Activated T-helper 1 cell treated with anti-CD3 and anti-CD28 coated beads, Interleukin-12 subunit alpha, Interleukin-12 subunit beta, Interleukin-2, Interleukin-4 antibody, amounts not matched to agents 30 ng/mL and 10 ng/mL and 1 ng/mL, durations not matched to agents 14 hours and 24 hours and 36 hours (primary cell): ENCODE measurements around the gene PGF. TPM values are rescaled to one million over a fixed set of nuclear protein-coding genes. Genes with fewer than 3 reads are reported as not detected.
A peak's percentile ranks its signal among the peaks of the same experiment; 100 is the strongest.
"Not testable (repeated sequence)": the region's sequence is repeated elsewhere in the genome, so short reads cannot be mapped to it uniquely, and the experiment has no call there.

Experiments used
- DNase-seq: peaks from one replicate; pipeline ENCODE4 v3.0.0; 2021; ENCODE audit warnings: low spot score
- H3K27ac Mint-ChIP-seq: one replicate; pipeline ENCODE4 v1.8.0; 2021; ENCODE audit warnings: mild to moderate bottlenecking, mixed read lengths
- H3K27me3 Mint-ChIP-seq: one replicate; pipeline ENCODE4 v1.8.0; 2022; ENCODE audit warnings: mild to moderate bottlenecking, moderate library complexity, mixed read lengths; ENCODE audit not compliant: insufficient read depth
- H3K36me3 Mint-ChIP-seq: one replicate; pipeline ENCODE4 v1.8.0; 2021; ENCODE audit warnings: low read depth, mixed read lengths
- H3K4me1 Mint-ChIP-seq: one replicate; pipeline ENCODE4 v1.8.0; 2021; ENCODE audit warnings: low read depth, mixed read lengths
- H3K4me3 Mint-ChIP-seq: one replicate; pipeline ENCODE4 v1.8.0; 2021; ENCODE audit warnings: mild to moderate bottlenecking, moderate library complexity, mixed read lengths
- H3K9me3 Mint-ChIP-seq: one replicate; pipeline ENCODE4 v1.8.0; 2021; ENCODE audit warnings: mixed read lengths
- intact Hi-C: fragments of 100-400 bp; cut with micrococcal nuclease; formaldehyde crosslinking; loops from one replicate; pipeline ENCODE4 v1.15.1; 2024
- total RNA-seq: library from RNA; stranded (reverse); gene quantifications from 2 replicates; pipeline ENCODE4 v1.2.3, GENCODE V29; 2022

PGF gene
- total RNA-seq, 1 donor from 2014 or later: 0.41 TPM

DNA sequence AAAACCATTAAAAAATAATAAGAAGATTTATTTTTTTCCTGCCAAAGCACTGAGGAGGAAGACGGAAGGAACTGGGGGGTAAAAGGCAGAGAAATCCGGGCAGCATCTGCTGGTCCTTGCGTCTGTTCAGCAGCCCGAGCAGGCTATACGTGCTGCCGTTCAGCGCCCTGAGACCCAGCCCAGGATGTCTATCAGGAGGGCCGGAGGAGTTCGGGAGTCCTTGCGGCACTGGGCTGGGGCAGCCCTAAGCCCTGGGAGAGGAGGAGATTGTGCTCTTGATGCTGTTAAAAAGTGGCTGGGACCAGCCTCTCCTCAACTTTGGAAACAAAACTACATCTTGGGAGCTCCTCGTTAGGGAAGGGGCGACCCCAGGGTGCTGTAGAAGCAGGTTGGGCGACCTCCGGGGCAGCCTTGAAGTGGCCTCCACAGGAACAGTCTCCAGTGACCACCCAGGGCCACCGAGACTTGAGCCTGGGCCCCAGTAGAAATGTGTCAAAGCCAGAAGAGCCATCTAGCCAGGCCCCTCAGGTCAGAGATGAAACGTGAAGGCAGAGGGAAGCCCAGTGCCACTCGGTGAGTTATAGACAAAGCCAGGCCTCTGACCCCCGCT is 14.3 kb downstream of the PGF start:
- Mint-ChIP-seq H3K36me3 (peaks cover 1% of the 10 kb centered on the region), H3K27me3 (no peaks in the 10 kb centered on the region), H3K27ac (peak overlapping the region; percentile 89), H3K4me1 (peaks cover 63% of the 10 kb centered on the region), H3K4me3 (peak overlapping the region; percentile 79), H3K9me3 (peaks cover 13% of the 10 kb centered on the region)
- intact Hi-C loops: loop anchor here (2.0 to 5.0 kb wide), 2 partner anchors 18 to 126 kb away; partner anchors contain the start of genes RPS6KL1 and ZC2HC1C
- no peak for DNase-seq

DNA sequence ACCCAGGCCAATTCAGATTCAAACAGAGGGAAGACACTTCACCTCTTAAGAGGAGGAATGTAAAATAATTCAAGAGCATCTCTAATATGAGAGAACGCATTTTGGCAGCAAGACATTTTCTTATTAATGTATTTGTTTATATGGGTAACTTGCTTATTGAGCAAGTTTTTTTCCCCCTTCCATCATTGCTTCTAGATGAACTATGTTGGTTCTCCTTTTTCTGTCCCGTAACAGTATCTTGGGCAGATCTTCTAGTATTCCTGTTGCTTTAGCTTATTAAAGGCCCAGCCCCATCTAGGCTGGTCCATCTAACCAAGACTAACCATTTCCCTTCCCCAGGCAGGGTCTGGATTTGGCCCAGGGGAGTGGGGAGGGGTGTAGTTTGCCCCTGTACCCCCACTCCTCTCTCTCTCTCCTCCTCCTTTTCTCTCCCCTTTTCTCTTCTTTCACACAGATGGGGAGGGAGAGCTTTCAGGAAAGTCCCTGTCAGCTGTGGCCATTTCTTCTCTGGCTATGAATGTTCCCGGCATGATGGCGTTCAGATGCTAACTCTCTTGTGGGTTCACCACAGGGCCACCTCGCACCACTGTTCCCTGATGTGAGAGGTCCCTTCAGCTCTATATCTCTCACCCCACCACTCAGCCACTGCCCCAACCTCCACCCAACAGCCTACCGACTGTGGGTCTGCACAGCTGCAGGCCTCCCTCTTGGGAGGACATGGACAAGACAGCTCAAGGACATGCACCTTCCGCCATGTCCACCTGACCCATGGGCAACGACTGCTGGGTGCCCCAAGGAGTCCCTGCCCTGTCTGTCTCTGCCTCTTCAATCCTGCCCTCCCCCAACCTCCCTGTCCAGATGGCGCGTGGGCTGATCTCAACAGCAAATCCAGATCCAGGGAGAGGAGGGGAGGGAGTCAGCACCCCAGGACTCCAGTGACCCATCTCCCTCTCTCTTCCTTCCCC is 16.6 kb downstream of the PGF start:
- intact Hi-C loops: no loop called here
- peak overlapping the region; percentile 49 for H3K27ac Mint-ChIP-seq

DNA sequence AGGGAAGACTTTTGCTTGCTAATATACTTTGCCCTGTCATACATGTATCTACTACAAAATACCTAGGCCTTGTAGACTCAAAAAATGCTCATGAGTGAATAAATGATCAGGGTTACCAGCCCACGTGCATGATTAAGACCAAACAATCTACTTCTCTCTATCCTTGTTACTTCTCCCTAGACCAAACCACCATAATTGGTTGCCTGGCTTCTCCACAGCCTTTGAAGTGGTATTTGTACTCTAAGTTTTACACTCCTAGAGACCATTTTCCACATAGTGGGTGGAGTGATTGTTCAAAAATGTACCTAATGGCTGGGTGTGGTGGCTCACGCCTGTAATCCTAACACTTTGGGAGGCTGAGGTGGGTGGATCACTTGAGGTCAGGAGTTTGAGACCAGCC is 18.2 kb downstream of the PGF start:
- Mint-ChIP-seq H3K4me1 (peaks cover 56% of the 10 kb centered on the region), H3K27me3 (peaks cover 5% of the 10 kb centered on the region), H3K4me3 (no peak overlapping the region), H3K36me3 (peaks cover 1% of the 10 kb centered on the region), H3K27ac (peak overlapping the region; percentile 16), H3K9me3 (peaks cover 13% of the 10 kb centered on the region)
- intact Hi-C loops: no loop called here
- DNase-seq: no peak

More for the DNA sequence above, 16.6 kb downstream of the PGF start:
- Mint-ChIP-seq H3K4me3 (no peak overlapping the region), H3K27me3 (no peaks in the 10 kb centered on the region), H3K36me3 (peaks cover 1% of the 10 kb centered on the region), H3K9me3 (peaks cover 13% of the 10 kb centered on the region), H3K4me1 (peaks cover 62% of the 10 kb centered on the region)
- no peak for DNase-seq

DNA sequence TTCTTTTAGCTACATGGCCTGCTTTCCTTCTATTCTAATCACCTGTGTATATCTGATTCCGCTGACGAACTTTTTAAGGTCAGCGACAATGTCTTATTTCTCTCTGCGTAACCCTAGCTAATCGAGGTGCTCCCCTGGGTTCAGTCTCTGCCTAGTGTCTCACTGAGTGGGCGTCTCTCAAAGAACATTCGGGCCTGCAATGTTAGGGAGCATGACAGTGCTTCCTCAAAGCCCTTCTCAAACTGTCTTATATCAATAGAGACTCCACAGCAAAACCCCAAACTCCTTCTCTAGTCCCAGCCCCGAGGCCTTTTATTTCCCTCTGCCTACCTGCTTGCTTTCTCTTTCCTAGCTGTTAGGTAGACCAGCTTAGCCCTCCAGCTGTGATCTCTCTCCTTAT is 18.7 kb downstream of the PGF start:
- DNase-seq: no peak
- peaks cover 7% of the 10 kb centered on the region for H3K27me3 Mint-ChIP-seq
- intact Hi-C loops: no loop called here
- peaks cover 1% of the 10 kb centered on the region for H3K36me3 Mint-ChIP-seq
- H3K9me3 Mint-ChIP-seq: peaks cover 13% of the 10 kb centered on the region
- no peak overlapping the region for H3K4me3 Mint-ChIP-seq
- peak overlapping the region; percentile 9 for H3K27ac Mint-ChIP-seq
- H3K4me1 Mint-ChIP-seq: peaks cover 53% of the 10 kb centered on the region

DNA sequence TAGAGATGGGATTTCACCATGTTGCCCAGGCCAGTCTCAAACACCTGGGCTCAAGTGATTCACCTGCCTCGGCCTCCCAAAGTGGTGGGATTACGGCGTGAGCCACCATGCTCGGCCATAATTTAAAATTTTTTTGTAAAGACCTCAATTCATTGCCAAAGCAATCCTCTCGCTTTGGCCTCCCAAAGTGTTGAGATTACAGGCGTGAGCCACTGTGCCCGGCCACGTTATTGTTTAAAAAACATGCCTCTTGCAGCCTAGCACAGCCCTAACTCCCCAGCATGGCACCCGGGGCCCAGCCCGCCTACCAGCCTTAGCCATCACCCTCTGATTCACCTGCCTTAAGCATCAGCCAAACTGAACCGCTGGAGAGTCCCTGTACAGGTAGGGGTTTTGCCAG is 19.2 kb downstream of the PGF start:
- H3K36me3 Mint-ChIP-seq: peaks cover 1% of the 10 kb centered on the region
- peaks cover 47% of the 10 kb centered on the region for H3K4me1 Mint-ChIP-seq
- peaks cover 7% of the 10 kb centered on the region for H3K27me3 Mint-ChIP-seq
- no peak overlapping the region for H3K4me3 Mint-ChIP-seq
- H3K27ac Mint-ChIP-seq: no peak overlapping the region
- intact Hi-C loops: no loop called here
- H3K9me3 Mint-ChIP-seq: peaks cover 13% of the 10 kb centered on the region
- DNase-seq: no peak

DNA sequence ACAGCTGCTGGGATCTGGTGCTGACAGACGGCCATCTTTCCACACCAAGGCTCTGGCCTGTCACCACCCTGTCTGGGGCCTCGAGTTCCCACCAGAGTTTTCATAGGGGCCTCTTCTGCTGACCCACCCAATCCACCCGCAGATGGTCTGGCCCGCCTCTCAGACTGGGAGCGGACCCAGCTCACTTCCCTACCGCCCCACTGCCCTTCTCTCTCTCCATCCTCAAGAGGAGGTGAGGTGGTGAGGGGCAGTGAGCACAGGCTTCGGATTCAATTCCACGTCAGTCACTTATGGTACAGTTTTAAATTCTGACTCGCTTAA is 20.1 kb downstream of the PGF start:
- Mint-ChIP-seq H3K4me3 (no peak overlapping the region), H3K36me3 (peaks cover 1% of the 10 kb centered on the region), H3K27me3 (peaks cover 7% of the 10 kb centered on the region), H3K4me1 (peaks cover 44% of the 10 kb centered on the region), H3K27ac (no peak overlapping the region), H3K9me3 (peaks cover 13% of the 10 kb centered on the region)
- DNase-seq: no peak
- intact Hi-C loops: no loop called here

DNA sequence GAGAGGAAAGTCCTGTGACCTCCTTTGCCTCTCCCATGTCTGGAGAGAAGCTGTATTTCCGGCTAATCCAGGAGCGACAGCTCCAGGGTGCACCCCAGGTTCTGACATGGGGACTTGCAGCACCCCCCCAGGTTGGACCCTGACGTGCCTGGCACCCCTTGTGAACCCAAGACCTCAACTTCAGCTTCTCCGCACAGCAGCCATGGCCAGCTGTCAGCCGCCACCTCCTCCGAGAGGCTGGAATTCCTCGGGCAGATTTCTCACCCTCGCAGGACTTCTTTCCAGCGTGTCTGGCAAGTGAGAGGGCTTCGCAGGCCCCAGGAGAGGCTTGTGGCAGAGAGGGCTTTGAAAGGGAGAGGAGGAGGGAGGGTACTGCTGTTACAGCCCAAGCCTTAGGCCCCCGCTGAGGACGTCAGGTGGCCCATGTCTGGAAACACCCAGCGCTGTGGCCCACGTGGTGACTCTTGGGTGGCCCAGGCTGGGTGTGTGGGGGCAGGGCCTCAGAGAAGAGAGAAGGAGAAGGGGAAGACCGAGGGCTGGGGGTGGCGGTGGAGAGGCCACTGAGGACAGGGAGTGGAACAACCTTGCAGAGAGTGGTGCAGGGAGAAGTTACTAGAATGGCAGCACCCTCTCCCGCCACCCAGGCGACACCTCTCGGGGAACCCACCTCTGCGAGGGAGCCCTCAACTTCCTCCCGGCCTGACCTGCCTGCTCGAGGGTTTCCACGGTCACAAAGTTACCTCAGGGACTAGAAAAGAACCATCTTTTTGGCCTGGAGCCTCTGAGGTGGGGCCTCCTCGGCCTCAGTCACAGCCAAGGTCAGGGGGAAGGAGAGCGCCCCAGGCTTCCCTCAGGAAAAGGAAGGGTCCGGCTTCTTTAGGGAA is 20.7 kb downstream of the PGF start:
- Mint-ChIP-seq H3K27me3 (peaks cover 7% of the 10 kb centered on the region), H3K4me1 (peaks cover 38% of the 10 kb centered on the region), H3K27ac (no peak overlapping the region), H3K9me3 (peaks cover 13% of the 10 kb centered on the region), H3K4me3 (no peak overlapping the region), H3K36me3 (peaks cover 1% of the 10 kb centered on the region)
- no peak for DNase-seq
- intact Hi-C loops: no loop called here

DNA sequence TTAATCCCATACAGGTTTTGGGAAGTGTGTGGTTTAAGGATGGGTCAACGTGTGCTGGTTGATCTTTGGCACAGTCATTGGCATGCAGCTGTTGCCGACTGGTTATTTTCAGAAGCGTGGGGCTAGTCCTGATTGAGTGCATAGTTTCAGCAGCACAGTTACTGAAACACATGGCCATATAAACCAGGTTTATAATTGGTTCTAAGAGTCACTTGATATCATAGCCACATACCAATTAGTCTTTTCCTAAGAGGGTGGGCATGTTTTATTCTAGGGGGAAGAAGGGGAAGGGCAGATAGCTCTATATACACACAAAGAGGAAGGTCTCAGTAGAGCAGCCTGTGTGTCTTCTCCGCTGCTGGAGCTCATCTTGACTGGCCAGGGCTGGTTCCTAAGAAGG is 21.4 kb downstream of the PGF start:
- H3K4me3 Mint-ChIP-seq: no peak overlapping the region
- intact Hi-C loops: no loop called here
- no peak overlapping the region for H3K27ac Mint-ChIP-seq
- no peak for DNase-seq
- peaks cover 7% of the 10 kb centered on the region for H3K27me3 Mint-ChIP-seq
- H3K36me3 Mint-ChIP-seq: peaks cover 1% of the 10 kb centered on the region
- H3K4me1 Mint-ChIP-seq: peaks cover 34% of the 10 kb centered on the region
- H3K9me3 Mint-ChIP-seq: peaks cover 12% of the 10 kb centered on the region

DNA sequence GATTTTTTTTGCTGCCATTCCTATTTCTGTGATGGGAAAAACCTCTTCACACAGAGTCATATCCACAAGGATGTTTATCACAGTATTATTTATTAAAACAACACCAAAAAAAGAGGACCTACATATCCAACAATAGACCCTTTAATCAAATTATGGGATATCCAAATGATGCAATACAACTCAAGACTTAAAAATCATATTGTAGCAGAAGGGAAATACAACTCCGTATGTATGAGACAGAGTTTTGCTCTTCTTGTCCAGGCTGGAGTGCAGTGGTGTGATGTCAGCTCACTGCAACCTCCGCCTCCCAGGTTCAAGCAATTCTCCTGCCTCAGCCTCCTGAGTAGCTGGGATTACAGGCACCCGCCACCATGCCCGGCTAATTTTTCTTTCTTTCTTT is 22.5 kb downstream of the PGF start:
- H3K27ac Mint-ChIP-seq, H3K27me3 Mint-ChIP-seq, H3K36me3 Mint-ChIP-seq, H3K9me3 Mint-ChIP-seq, DNase-seq, H3K4me3 Mint-ChIP-seq, intact Hi-C loops: not testable (repeated sequence)
- peaks cover 23% of the 10 kb centered on the region for H3K4me1 Mint-ChIP-seq

DNA sequence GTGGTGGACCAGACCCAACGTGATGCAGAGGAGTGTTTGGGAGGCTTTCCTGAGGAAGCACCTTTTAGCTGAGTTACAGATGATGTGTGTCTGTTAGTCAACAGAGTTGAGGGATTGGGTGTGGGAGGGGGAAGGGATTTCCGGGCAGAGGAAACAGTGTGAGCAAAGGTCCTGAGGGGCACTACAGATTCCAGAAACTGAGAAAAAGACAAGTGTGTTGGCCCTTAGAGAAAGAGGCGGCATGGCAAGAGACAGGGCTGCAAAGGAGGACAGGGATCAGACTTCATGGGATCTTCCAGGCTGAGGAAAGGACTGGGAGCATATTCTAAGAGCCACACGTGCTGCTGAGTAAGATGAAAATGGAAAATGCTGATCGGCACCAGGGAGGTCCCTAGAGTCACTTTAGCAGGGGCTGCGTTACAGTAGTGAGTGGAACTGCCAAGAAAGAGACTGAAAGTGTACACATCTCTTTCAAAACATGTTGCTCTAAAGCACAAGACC is 22.9 kb downstream of the PGF start:
- intact Hi-C loops: no loop called here
- H3K4me3 Mint-ChIP-seq: no peak overlapping the region
- DNase-seq: no peak
- no peaks in the 10 kb centered on the region for H3K9me3 Mint-ChIP-seq
- H3K27ac Mint-ChIP-seq: no peak overlapping the region
- peaks cover 18% of the 10 kb centered on the region for H3K4me1 Mint-ChIP-seq
- peaks cover 7% of the 10 kb centered on the region for H3K27me3 Mint-ChIP-seq
- peaks cover 1% of the 10 kb centered on the region for H3K36me3 Mint-ChIP-seq

DNA sequence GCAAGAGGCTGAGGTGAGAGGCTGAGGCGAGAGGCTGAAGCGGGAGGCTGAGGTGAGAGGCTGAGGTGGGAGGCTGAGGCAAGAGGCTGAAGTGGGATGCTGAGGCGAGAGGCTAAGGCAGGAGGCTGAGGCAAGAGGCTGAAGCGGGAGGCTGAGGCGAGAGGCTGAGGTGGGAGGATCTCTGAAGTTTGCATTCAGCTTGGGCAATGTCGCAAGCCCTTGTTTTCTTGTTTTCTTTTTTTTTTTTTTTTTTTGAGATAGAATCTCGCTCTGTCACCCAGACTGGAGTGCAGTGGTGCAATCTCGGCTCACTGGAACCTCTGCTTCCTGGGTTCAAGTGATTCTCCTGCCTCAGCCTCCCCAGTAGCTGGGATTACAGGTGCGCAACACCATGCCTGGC is 23.7 kb downstream of the PGF start:
- intact Hi-C loops, H3K27me3 Mint-ChIP-seq, H3K4me3 Mint-ChIP-seq, DNase-seq, H3K9me3 Mint-ChIP-seq, H3K36me3 Mint-ChIP-seq, H3K27ac Mint-ChIP-seq: not testable (repeated sequence)
- peaks cover 11% of the 10 kb centered on the region for H3K4me1 Mint-ChIP-seq

DNA sequence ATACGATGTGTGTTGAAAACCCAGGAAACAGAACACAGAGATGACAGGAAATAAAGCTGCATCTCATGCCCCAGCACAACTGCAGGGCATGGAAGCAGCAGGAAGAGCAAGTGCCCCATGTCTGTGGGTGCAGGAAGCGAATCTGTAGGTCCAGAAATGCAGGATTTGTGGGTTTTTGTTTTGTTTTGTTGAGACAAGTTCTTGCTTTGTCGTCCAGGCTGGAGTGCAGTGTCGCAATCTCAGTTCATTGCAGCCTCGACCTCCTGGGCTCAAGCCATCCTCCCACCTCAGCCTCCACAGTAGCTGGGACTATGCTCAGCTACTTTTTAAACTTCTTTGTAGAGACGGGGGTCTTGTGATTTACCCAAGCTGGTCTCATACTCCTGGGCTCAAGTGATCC is 26.2 kb downstream of the PGF start:
- Mint-ChIP-seq H3K27me3 (peaks cover 10% of the 10 kb centered on the region), H3K4me3 (no peak overlapping the region), H3K9me3 (no peaks in the 10 kb centered on the region), H3K36me3 (no peaks in the 10 kb centered on the region), H3K4me1 (peaks cover 8% of the 10 kb centered on the region), H3K27ac (no peak overlapping the region)
- no peak for DNase-seq
- intact Hi-C loops: no loop called here
